ENCODE results near the gene HMGN4. TPM values are rescaled to one million over a fixed set of nuclear protein-coding genes. Genes with fewer than 3 reads are reported as not detected.

HMGN4 gene
- total and polyA plus RNA-seq, 2 donors (not counting 3 experiments of a cell fraction or from before 2014, with no cell fraction given): 13.1 to 36.9 TPM

DNA sequence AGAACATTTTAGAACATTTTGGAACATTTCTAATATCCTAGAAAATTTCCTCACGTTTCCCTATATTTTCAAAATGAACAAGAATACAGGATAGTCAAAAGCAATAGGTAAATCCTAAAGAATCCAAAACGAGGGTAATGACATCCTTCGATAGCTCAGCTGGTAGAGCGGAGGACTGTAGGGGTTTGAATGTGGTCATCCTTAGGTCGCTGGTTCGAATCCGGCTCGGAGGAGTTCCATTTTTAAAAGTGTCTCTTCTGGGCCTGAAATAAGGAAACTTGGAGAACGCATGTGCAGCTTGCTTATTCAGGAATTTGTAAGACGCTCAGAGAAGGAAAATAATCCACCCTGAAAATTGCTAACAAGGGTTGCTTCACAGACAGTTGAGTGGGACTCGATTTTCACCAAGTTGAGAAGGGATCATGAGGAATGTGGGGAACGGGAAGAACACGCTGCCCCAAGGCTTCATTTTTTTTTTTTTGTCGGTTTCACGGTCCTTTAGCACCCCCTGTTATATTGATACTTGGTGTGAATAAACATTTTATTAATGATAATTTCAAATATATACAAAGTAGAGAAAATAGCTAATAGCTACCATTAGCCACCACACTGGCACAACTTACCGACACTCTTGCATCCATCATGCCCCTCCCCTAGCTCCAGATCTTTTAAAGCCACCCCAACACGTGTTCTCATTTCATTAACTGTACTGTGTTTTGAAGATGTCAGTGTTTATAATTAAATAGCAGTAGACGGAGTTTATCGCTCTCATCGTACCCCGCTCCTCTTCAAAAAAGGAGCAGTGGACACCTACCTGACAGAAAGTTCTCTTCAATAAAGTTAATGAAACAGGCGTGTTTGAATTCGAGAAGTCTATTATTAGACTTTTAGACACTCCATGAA is 56.8 kb downstream of the HMGN4 start:
- DNase-seq (ENCODE audit: low read depth, low spot score): peak; percentile 36
- FAIRE-seq: peak; percentile 67
- no peak overlapping the region for H3K27ac ChIP-seq (ENCODE audit: insufficient read depth, low read depth, low read length)
- H3K9me1 ChIP-seq (replicated peaks; ENCODE audit: control insufficient read depth, extremely low read depth, insufficient read depth, low read length): no peaks in the 10 kb centered on the region
- dilution Hi-C loops (cut with MboI; ENCODE audit: extremely low pct_ligation_motif_present, low sequenced_read_pairs): no loop called here
- intact Hi-C loops (cut with micrococcal nuclease): loop anchor here (1.0 to 5.0 kb wide), 5 partner anchors 23 to 1297 kb away; a partner anchor contains a TSS
- ChIA-PET CTCF (interaction anchor here (0.6 to 15.7 kb wide), 56 partner anchors 8 to 1300 kb away, joined by 3 to 359 read pairs (median 5); partner anchors contain the start of gene HMGN4), POLR2A (interaction anchor here (0.7 to 1.6 kb wide), 5 partner anchors 69 to 538 kb away, joined by 3 to 5 read pairs (median 4); a partner anchor contains a TSS)
- H2AFZ ChIP-seq (ENCODE audit: low read depth, low read length): peak overlapping the region; percentile 36
- peaks cover 12 to 29% of the 10 kb centered on the region in 2 experiments for H3K27me3 ChIP-seq (ENCODE audit: control insufficient read depth in 2 of 2, insufficient read depth in 2 of 2, low read length in 2 of 2)
- no peak for TF ChIP-seq FOS (IDR thresholded peaks at IDR 0.05; ENCODE audit: borderline replicate concordance, insufficient read depth, low read length)
- TF ChIP-seq EZH2 (IDR thresholded peaks at IDR 0.05; ENCODE audit: borderline replicate concordance, low read depth, low read length, severe bottlenecking): no peak
- TF ChIP-seq POLR2A (IDR thresholded peaks at IDR 0.05; ENCODE audit: low read depth, low read length): no peak
- no peak for TF ChIP-seq JUN (IDR thresholded peaks at IDR 0.05; ENCODE audit: borderline replicate concordance, insufficient read depth, insufficient read length, low read depth)
- no peak for TF ChIP-seq MYC (IDR thresholded peaks at IDR 0.05; ENCODE audit: low read depth, low read length)
- TF ChIP-seq, protein P1, sequence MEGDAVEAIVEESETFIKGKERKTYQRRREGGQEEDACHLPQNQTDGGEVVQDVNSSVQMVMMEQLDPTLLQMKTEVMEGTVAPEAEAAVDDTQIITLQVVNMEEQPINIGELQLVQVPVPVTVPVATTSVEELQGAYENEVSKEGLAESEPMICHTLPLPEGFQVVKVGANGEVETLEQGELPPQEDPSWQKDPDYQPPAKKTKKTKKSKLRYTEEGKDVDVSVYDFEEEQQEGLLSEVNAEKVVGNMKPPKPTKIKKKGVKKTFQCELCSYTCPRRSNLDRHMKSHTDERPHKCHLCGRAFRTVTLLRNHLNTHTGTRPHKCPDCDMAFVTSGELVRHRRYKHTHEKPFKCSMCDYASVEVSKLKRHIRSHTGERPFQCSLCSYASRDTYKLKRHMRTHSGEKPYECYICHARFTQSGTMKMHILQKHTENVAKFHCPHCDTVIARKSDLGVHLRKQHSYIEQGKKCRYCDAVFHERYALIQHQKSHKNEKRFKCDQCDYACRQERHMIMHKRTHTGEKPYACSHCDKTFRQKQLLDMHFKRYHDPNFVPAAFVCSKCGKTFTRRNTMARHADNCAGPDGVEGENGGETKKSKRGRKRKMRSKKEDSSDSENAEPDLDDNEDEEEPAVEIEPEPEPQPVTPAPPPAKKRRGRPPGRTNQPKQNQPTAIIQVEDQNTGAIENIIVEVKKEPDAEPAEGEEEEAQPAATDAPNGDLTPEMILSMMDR (IDR thresholded peaks at IDR 0.05; ENCODE audit: extremely low read depth in 1 of 2, insufficient read depth in 1 of 2, low read depth in 1 of 2, low read length in 2 of 2): no peak
- no peak for TF ChIP-seq POLR2AphosphoS5 (IDR thresholded peaks at IDR 0.05; ENCODE audit: insufficient read depth, low read depth, low read length)
- TF ChIP-seq, protein P2, sequence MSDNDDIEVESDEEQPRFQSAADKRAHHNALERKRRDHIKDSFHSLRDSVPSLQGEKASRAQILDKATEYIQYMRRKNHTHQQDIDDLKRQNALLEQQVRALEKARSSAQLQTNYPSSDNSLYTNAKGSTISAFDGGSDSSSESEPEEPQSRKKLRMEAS (IDR thresholded peaks at IDR 0.05; ENCODE audit: insufficient read depth, insufficient read length): no peak
- no peak for TF ChIP-seq GATA2 (IDR thresholded peaks at IDR 0.05; ENCODE audit: insufficient read depth, insufficient read length, low read depth, low read length)
- peak overlapping the region; percentile 80 for H3K4me2 ChIP-seq (ENCODE audit: insufficient read depth, low read length)
- no peaks in the 10 kb centered on the region for H3K9me3 ChIP-seq (replicated peaks; ENCODE audit: control insufficient read depth, insufficient read depth, low read length)
- H3K4me1 ChIP-seq (ENCODE audit: control insufficient read depth, extremely low read depth, insufficient read depth, low read length): peaks cover 18% of the 10 kb centered on the region
- no peak overlapping the region for H3K9ac ChIP-seq (replicated peaks; ENCODE audit: extremely low read depth, insufficient read depth, low read length)
- H3K4me3 ChIP-seq (replicated peaks in 1 of 3; ENCODE audit: insufficient read depth in 1 of 3, low read depth in 1 of 3, low read length in 3 of 3): peak overlapping the region in 1 of 3 experiments; percentile 21
- H3K79me2 ChIP-seq (ENCODE audit: control insufficient read depth, insufficient read depth, low read length): peaks cover 13% of the 10 kb centered on the region
- H3K36me3 ChIP-seq (ENCODE audit: control insufficient read depth in 2 of 2, extremely low read depth in 1 of 2, insufficient read depth in 2 of 2, low read length in 2 of 2): peaks cover 3 to 11% of the 10 kb centered on the region in 2 experiments
- H4K20me1 ChIP-seq (replicated peaks; ENCODE audit: control insufficient read depth, extremely low read depth, insufficient read depth, low read length): no peaks in the 10 kb centered on the region
- no TSS peak for BruUV-seq (replicated peaks)
